ENCODE measurements around the gene SH2D3A. TPM values are rescaled to one million over a fixed set of nuclear protein-coding genes. Genes with fewer than 3 reads are reported as not detected.
A peak's percentile ranks its signal among the peaks of the same experiment; 100 is the strongest.
"Not testable (repeated sequence)": the region's sequence is repeated elsewhere in the genome, so short reads cannot be mapped to it uniquely, and the experiment has no call there.

Gene SH2D3A
- total and polyA plus RNA-seq, 5 donors from 2014 or later, result 19.5 to 46.2 (median 23.6) TPM

DNA sequence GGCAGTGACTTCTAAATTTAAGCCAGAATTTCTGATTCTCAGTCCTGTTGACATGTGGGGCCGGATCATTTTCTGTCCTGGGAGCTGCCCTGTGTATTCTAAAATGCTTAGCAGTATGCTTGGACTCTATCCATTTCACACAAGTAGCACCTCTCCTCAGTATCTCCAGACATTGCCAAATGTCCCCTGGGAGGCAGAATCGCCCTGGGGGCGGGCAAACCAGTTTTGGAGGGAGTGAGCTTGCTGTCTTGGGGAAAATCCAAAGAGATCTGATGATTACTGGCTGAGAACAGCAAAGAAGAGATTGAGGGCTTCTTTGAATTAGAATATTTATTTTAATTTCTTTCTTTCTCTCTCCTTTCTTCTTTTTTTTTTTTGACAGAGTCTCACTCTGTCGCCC is 21.7 kb upstream of the SH2D3A start:
- peaks cover 20% of the 10 kb centered on the region for H3K36me3 ChIP-seq (ENCODE audit: control insufficient read depth, insufficient read depth, low read length)
- peaks cover 7% of the 10 kb centered on the region for H3K4me1 ChIP-seq (ENCODE audit: control insufficient read depth, insufficient read depth, low read length, poor library complexity, severe bottlenecking)
- ATAC-seq (ENCODE audit: low read depth in 2 of 2) (no peak), DNase-seq (no peak)
- no peak overlapping the region for H3K4me3 Mint-ChIP-seq
- no peak overlapping the region for H3K27ac ChIP-seq (ENCODE audit: insufficient read depth, low read length, poor library complexity, severe bottlenecking)
- no peak overlapping the region for H3K4me3 ChIP-seq (ENCODE audit: low read depth, low read length)
- H3K9me3 Mint-ChIP-seq, result no peaks in the 10 kb centered on the region
- H3K27me3 Mint-ChIP-seq, result no peaks in the 10 kb centered on the region
- no peaks in the 10 kb centered on the region for H3K27me3 ChIP-seq (ENCODE audit: control insufficient read depth, insufficient read depth, low read length)
- peaks cover 37% of the 10 kb centered on the region for H3K36me3 Mint-ChIP-seq
- peak overlapping the region in 2 of 3 donors; percentile 29 to 83 for H3K27ac Mint-ChIP-seq
- no peaks in the 10 kb centered on the region for H3K9me3 ChIP-seq (ENCODE audit: control insufficient read depth in 2 of 2, low read length in 2 of 2)
- H3K4me1 Mint-ChIP-seq, result peaks cover 6 to 72% (median 37%) of the 10 kb centered on the region in 4 donors

DNA sequence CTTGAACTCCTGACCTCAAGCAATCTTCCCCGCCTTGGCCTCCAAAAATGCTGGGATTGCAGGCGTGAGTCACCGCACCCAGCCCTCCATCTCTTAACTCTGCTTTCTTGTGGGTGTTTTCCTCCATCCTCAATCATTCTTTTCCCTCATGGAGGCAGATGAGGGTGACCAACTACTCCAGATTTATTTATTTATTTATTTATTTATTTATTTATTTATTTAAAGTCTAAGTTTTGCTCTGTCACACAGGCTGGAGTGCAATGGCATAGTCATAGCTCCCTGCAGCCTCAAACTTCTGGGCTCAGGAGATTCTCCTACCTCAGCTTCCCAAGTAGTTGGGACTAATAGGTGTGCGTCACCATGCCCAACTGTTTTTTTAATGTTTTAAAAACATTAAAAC is 20.2 kb upstream of the SH2D3A start:
- DNase-seq (no peak), ATAC-seq (ENCODE audit: low read depth in 2 of 2) (no peak)
- Mint-ChIP-seq H3K27me3 (no peaks in the 10 kb centered on the region), H3K4me1 (peaks cover 6 to 69% (median 32%) of the 10 kb centered on the region in 4 donors), H3K36me3 (peaks cover 36% of the 10 kb centered on the region), H3K9me3 (no peaks in the 10 kb centered on the region), H3K27ac (peak overlapping the region in 1 of 3 donors; percentile 44), H3K4me3 (no peak overlapping the region)
- no peak overlapping the region for H3K4me3 ChIP-seq (ENCODE audit: low read depth, low read length)
- peaks cover 10% of the 10 kb centered on the region for H3K4me1 ChIP-seq (ENCODE audit: control insufficient read depth, insufficient read depth, low read length, poor library complexity, severe bottlenecking)
- no peak overlapping the region for H3K27ac ChIP-seq (ENCODE audit: insufficient read depth, low read length, poor library complexity, severe bottlenecking)
- H3K36me3 ChIP-seq (ENCODE audit: control insufficient read depth, insufficient read depth, low read length), result peaks cover 20% of the 10 kb centered on the region
- no peaks in the 10 kb centered on the region for H3K27me3 ChIP-seq (ENCODE audit: control insufficient read depth, insufficient read depth, low read length)
- no peaks in the 10 kb centered on the region for H3K9me3 ChIP-seq (ENCODE audit: control insufficient read depth in 2 of 2, low read length in 2 of 2)

DNA sequence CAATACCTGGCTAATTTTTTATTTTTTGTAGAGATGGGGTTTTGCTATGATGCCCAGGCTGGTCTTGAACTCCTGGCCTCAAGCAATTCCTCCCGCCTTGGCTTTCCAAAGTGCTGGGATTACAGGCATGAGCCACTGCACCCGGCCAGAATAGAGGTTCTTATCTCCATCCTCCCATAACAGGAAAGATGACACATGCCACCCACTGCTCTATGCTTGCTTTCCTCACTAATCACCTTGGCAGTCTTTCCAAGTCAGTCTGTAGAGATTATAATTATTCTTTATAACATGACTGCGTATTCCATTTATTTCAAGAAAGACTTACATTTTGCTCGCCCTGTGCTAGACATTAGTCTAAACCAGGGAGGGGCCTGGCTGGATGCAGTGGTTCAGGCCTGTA is 12.0 kb upstream of the SH2D3A start:
- H3K4me3 Mint-ChIP-seq, result peak overlapping the region in 2 of 4 donors; percentile 21 to 41
- peaks cover 25% of the 10 kb centered on the region for H3K36me3 ChIP-seq (ENCODE audit: control insufficient read depth, insufficient read depth, low read length)
- no peak for ATAC-seq (ENCODE audit: low read depth in 2 of 2)

GRCh38 chr19:6778386-6778785 is 11.2 kb upstream of the SH2D3A start:
- no peak for ATAC-seq (ENCODE audit: low read depth in 2 of 2)
- Histone ChIP-seq H3K4me1 (ENCODE audit: control insufficient read depth, insufficient read depth, low read length, poor library complexity, severe bottlenecking) (peaks cover 36% of the 10 kb centered on the region), H3K27ac (ENCODE audit: insufficient read depth, low read length, poor library complexity, severe bottlenecking) (peak overlapping the region; percentile 47), H3K9me3 (ENCODE audit: control insufficient read depth in 2 of 2, low read length in 2 of 2) (no peaks in the 10 kb centered on the region), H3K4me3 (ENCODE audit: low read depth, low read length) (peak overlapping the region; percentile 7), H3K36me3 (ENCODE audit: control insufficient read depth, insufficient read depth, low read length) (peaks cover 25% of the 10 kb centered on the region), H3K27me3 (ENCODE audit: control insufficient read depth, insufficient read depth, low read length) (no peaks in the 10 kb centered on the region)
- Mint-ChIP-seq H3K36me3 (peaks cover 36% of the 10 kb centered on the region), H3K4me3 (peak overlapping the region; percentile 31 to 74 (median 50)), H3K9me3 (peaks cover 0 to 2% (median 0%) of the 10 kb centered on the region in 7 donors), H3K27me3 (no peaks in the 10 kb centered on the region), H3K4me1 (peaks cover 0 to 74% (median 50%) of the 10 kb centered on the region in 4 donors), H3K27ac (peak overlapping the region; percentile 82 to 94 (median 84))
- peak in 1 of 3 donors; percentile 30 for DNase-seq

More for the DNA sequence above, 12.0 kb upstream of the SH2D3A start:
- no peaks in the 10 kb centered on the region for H3K27me3 Mint-ChIP-seq
- DNase-seq, result no peak
- Histone ChIP-seq H3K9me3 (ENCODE audit: control insufficient read depth in 2 of 2, low read length in 2 of 2) (no peaks in the 10 kb centered on the region), H3K4me1 (ENCODE audit: control insufficient read depth, insufficient read depth, low read length, poor library complexity, severe bottlenecking) (peaks cover 29% of the 10 kb centered on the region), H3K27ac (ENCODE audit: insufficient read depth, low read length, poor library complexity, severe bottlenecking) (no peak overlapping the region), H3K27me3 (ENCODE audit: control insufficient read depth, insufficient read depth, low read length) (no peaks in the 10 kb centered on the region), H3K4me3 (ENCODE audit: low read depth, low read length) (no peak overlapping the region)
- peaks cover 0 to 78% (median 45%) of the 10 kb centered on the region in 4 donors for H3K4me1 Mint-ChIP-seq
- H3K9me3 Mint-ChIP-seq, result peaks cover 0 to 2% (median 0%) of the 10 kb centered on the region in 7 donors
- peaks cover 36% of the 10 kb centered on the region for H3K36me3 Mint-ChIP-seq
- H3K27ac Mint-ChIP-seq, result peak overlapping the region in 2 of 3 donors; percentile 31 to 48

- ATAC-seq (ENCODE audit: low read depth in 2 of 2), result no peak
- Mint-ChIP-seq H3K27ac (peak overlapping the region; percentile 82 to 84 (median 82)), H3K36me3 (peaks cover 36% of the 10 kb centered on the region), H3K9me3 (peaks cover 0 to 2% (median 0%) of the 10 kb centered on the region in 7 donors), H3K27me3 (no peaks in the 10 kb centered on the region), H3K4me1 (peaks cover 0 to 72% (median 50%) of the 10 kb centered on the region in 4 donors), H3K4me3 (peak overlapping the region in 3 of 4 donors; percentile 60 to 73 (median 64))
- no peaks in the 10 kb centered on the region for H3K9me3 ChIP-seq (ENCODE audit: control insufficient read depth in 2 of 2, low read length in 2 of 2)
- peak overlapping the region; percentile 1 for H3K27ac ChIP-seq (ENCODE audit: insufficient read depth, low read length, poor library complexity, severe bottlenecking)
- no peaks in the 10 kb centered on the region for H3K27me3 ChIP-seq (ENCODE audit: control insufficient read depth, insufficient read depth, low read length)
- no peak overlapping the region for H3K4me3 ChIP-seq (ENCODE audit: low read depth, low read length)
- H3K36me3 ChIP-seq (ENCODE audit: control insufficient read depth, insufficient read depth, low read length), result peaks cover 25% of the 10 kb centered on the region
- peaks cover 41% of the 10 kb centered on the region for H3K4me1 ChIP-seq (ENCODE audit: control insufficient read depth, insufficient read depth, low read length, poor library complexity, severe bottlenecking)
- no peak for DNase-seq
These were observed 10.2 kb upstream of the SH2D3A start for GRCh38 chr19:6777434-6777833.

- Mint-ChIP-seq H3K27ac (peak overlapping the region; percentile 82 to 96 (median 84)), H3K9me3 (peaks cover 0 to 2% (median 0%) of the 10 kb centered on the region in 7 donors), H3K4me1 (peaks cover 0 to 76% (median 53%) of the 10 kb centered on the region in 4 donors), H3K36me3 (peaks cover 36% of the 10 kb centered on the region), H3K27me3 (no peaks in the 10 kb centered on the region), H3K4me3 (peak overlapping the region in 3 of 4 donors; percentile 50 to 73 (median 60))
- DNase-seq (no peak), ATAC-seq (ENCODE audit: low read depth in 2 of 2) (no peak)
- H3K36me3 ChIP-seq (ENCODE audit: control insufficient read depth, insufficient read depth, low read length), result peaks cover 25% of the 10 kb centered on the region
- no peaks in the 10 kb centered on the region for H3K27me3 ChIP-seq (ENCODE audit: control insufficient read depth, insufficient read depth, low read length)
- no peak overlapping the region for H3K4me3 ChIP-seq (ENCODE audit: low read depth, low read length)
- peaks cover 45% of the 10 kb centered on the region for H3K4me1 ChIP-seq (ENCODE audit: control insufficient read depth, insufficient read depth, low read length, poor library complexity, severe bottlenecking)
- H3K27ac ChIP-seq (ENCODE audit: insufficient read depth, low read length, poor library complexity, severe bottlenecking), result peak overlapping the region; percentile 1
- H3K9me3 ChIP-seq (ENCODE audit: control insufficient read depth in 2 of 2, low read length in 2 of 2), result no peaks in the 10 kb centered on the region
These were observed 9.8 kb upstream of the SH2D3A start for GRCh38 chr19:6776999-6777398.

DNA sequence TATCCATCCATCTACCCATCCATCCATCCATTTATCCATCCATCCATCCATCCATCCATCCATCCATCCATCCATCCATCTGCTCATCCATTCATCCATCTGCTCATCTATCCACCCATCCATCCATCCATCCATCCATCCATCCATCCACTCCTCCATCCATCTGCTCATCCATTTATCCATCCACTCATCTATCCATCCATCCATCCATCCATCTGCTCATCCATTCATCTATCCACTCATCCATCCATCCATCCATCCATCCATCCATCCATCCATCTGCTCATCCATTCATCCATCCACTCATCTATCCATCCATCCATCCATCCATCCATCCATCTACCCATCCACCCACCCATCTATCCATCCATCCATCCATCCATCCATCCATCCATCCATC is 8.8 kb upstream of the SH2D3A start:
- Histone ChIP-seq H3K4me1 (ENCODE audit: control insufficient read depth, insufficient read depth, low read length, poor library complexity, severe bottlenecking) (peaks cover 46% of the 10 kb centered on the region), H3K36me3 (ENCODE audit: control insufficient read depth, insufficient read depth, low read length) (peaks cover 16% of the 10 kb centered on the region)
- H3K27me3 Mint-ChIP-seq; DNase-seq; H3K27ac ChIP-seq (ENCODE audit: insufficient read depth, low read length, poor library complexity, severe bottlenecking); ATAC-seq (ENCODE audit: low read depth in 2 of 2); H3K4me3 ChIP-seq (ENCODE audit: low read depth, low read length); H3K27me3 ChIP-seq (ENCODE audit: control insufficient read depth, insufficient read depth, low read length); H3K9me3 Mint-ChIP-seq; H3K9me3 ChIP-seq (ENCODE audit: control insufficient read depth in 2 of 2, low read length in 2 of 2): not testable (repeated sequence)
- Mint-ChIP-seq H3K4me1 (peaks cover 0 to 73% (median 47%) of the 10 kb centered on the region in 4 donors), H3K4me3 (peak overlapping the region; percentile 27 to 94 (median 88)), H3K27ac (peak overlapping the region in 2 of 3 donors; percentile 17 to 78), H3K36me3 (peaks cover 27% of the 10 kb centered on the region)
